Memory B cell (primary cell): ENCODE data around the gene AFF1.

Experiments used
- ATAC-seq: fragments of 150-1000 bp; cut with Tn5 transposase; 2 replicates; pipeline ENCODE4 v1.10.0; 2021; ENCODE audit warnings: low read depth, mild to moderate bottlenecking, moderate library complexity
- DNase-seq, 2 donors: peaks; one replicate each; pipeline ENCODE4 v3.0.0; 2022; ENCODE audit warnings: low spot score in 2 of 2
- H3K27ac Mint-ChIP-seq: one replicate; pipeline ENCODE4 v1.8.0; 2022; ENCODE audit warnings: mild to moderate bottlenecking, moderate library complexity, mixed read lengths
- H3K27me3 Mint-ChIP-seq: one replicate; pipeline ENCODE4 v1.8.0; 2022; ENCODE audit warnings: mixed read lengths
- H3K36me3 Mint-ChIP-seq: one replicate; pipeline ENCODE4 v1.8.0; 2022; ENCODE audit warnings: mild to moderate bottlenecking, mixed read lengths
- H3K4me1 Mint-ChIP-seq: one replicate; pipeline ENCODE4 v1.8.0; 2022; ENCODE audit warnings: mixed read lengths
- H3K4me3 Mint-ChIP-seq: one replicate; pipeline ENCODE4 v1.8.0; 2022; ENCODE audit warnings: mild to moderate bottlenecking, moderate library complexity, mixed read lengths
- H3K9me3 Mint-ChIP-seq: one replicate; pipeline ENCODE4 v1.8.0; 2022; ENCODE audit warnings: mixed read lengths

Gene AFF1

DNA sequence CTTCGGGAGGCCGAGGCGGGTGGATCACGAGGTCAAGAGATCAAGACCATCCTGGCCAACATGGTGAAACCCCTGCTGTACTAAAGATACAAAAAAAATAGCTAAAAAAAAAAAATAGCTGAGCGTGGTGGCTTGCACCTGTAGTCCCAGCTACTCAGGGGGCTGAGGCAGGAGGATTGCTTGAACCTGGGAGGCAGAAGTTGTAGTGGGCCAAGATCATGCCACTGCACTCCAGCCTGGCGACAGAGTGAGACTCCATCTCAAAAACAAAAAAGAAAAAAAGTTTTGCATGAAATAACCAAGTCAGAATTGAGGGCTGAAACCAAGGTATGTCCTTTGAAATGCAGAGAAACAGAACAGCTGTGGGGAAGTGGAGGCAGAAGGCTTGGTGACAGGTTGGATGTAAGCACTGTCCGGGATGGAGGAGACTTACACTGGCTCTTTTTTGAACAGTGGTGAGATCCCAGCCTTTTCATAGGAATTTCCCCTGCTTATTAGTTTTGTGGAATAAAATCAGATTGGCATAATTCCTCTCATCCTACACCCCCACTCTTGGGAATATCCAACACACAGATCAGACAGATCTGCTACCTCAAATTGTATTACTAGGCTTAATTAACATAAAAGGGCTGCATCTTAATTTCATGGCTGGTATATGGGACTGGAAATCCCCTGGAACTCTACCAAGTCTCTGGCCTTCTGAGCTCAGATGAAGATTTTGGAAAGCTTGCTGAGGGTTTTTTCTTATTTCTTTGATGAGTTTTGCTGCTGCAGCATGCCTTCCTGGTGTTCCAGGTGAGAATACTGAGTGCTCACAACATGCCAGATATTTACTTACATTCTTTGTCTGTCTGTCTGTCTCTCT, 23.8 kb upstream of the AFF1 start:
- Mint-ChIP-seq H3K36me3 (no peaks in the 10 kb centered on the region), H3K4me1 (peaks cover 24% of the 10 kb centered on the region), H3K4me3 (no peak overlapping the region), H3K27ac (no peak overlapping the region), H3K27me3 (no peaks in the 10 kb centered on the region), H3K9me3 (no peaks in the 10 kb centered on the region)
- no peak for DNase-seq
- ATAC-seq: peak; percentile 26

DNA sequence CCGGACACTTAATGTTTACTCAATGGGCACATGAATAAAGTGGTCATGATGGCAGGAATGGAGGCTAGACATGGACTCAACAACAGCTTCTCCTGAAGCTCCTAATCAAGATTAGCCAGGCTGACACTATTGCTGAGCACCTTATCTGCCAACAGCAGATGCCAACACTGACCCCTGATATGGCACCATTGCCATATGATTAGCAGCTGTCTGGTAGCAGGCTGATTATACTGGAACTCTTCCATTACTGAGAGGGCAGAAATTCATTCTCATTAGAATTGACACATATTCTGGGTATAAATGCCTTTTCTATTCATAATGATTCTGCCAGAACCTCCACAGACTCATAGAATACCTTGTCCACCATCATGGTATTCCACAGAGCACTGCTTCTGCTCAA, 18.4 kb upstream of the AFF1 start:
- Mint-ChIP-seq H3K27ac (no peak overlapping the region), H3K36me3 (no peaks in the 10 kb centered on the region), H3K9me3 (no peaks in the 10 kb centered on the region), H3K4me3 (no peak overlapping the region), H3K27me3 (no peaks in the 10 kb centered on the region), H3K4me1 (peaks cover 8% of the 10 kb centered on the region)
- DNase-seq (no peak), ATAC-seq (no peak)

DNA sequence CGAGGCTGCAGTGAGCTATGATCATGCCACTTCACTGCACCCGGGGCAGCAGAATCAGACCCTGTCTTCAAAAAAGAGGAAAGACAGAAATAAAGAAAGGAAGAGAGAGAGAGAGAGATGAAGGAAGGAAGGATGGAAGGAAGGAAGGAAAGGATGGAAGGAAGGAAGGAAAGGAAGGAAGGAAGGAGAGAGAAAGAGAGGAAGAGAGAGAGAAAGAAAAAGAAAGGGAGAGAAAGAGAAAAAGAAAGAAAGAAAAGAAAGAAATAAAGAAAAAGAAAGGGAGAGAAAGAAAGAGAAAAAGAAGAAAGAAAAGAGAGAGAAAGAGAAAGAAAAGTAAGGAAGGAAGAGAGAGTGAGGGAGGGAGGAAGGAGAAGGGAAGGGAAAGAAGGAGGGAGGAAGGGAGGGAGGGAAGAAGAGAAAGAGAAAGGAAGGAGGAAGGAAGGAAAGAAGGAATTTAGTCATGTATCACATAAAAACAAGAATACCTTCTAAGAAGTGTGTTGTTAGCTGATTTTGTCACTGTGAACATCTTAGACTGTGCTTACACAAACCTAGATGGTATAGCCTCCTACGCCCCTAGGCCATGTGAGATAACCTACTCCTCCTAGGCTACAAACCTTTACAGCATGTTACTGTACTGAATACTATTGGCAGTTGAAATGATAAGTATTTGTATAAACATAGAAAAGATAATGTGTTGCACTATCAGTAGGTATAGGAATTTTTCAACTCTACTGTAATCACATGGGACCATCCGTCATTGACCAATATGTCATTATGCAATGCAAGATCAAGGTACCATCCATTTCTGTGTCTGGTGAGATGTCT, 17.4 kb upstream of the AFF1 start:
- peaks cover 10% of the 10 kb centered on the region for H3K4me1 Mint-ChIP-seq

DNA sequence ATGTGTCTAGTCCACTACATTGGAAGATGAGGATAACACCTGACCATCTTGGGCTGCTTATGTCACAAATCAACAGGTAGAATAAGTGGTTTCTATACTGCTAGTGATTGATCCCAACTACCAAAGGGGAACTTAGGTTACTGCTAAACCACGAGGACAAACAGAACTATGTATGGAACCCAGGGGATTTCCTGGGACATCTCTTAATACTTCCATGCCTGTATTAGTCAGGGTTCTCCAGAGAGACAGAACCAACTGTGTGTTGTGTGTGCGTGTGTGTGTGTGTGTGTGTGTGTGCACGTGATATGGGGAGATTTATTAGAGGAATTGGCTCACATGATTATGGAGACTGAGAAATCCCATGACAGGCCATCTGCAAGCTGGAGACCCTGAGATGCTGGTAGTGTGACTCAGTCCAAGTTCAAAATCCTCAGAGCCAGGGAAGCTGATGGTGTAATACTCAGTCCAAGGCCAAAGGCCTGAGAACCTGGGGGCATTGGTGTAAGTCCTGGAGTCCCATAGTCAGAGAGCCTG, 16.2 kb upstream of the AFF1 start:
- Mint-ChIP-seq H3K9me3 (no peaks in the 10 kb centered on the region), H3K27ac (no peak overlapping the region), H3K27me3 (no peaks in the 10 kb centered on the region), H3K4me3 (no peak overlapping the region), H3K36me3 (no peaks in the 10 kb centered on the region), H3K4me1 (peaks cover 12% of the 10 kb centered on the region)
- no peak for DNase-seq
- no peak for ATAC-seq

More for the DNA sequence above, 17.4 kb upstream of the AFF1 start:
- H3K27ac Mint-ChIP-seq: no peak overlapping the region
- no peaks in the 10 kb centered on the region for H3K9me3 Mint-ChIP-seq
- no peak for ATAC-seq
- H3K4me3 Mint-ChIP-seq: no peak overlapping the region
- no peaks in the 10 kb centered on the region for H3K36me3 Mint-ChIP-seq
- DNase-seq: no peak
- no peaks in the 10 kb centered on the region for H3K27me3 Mint-ChIP-seq

DNA sequence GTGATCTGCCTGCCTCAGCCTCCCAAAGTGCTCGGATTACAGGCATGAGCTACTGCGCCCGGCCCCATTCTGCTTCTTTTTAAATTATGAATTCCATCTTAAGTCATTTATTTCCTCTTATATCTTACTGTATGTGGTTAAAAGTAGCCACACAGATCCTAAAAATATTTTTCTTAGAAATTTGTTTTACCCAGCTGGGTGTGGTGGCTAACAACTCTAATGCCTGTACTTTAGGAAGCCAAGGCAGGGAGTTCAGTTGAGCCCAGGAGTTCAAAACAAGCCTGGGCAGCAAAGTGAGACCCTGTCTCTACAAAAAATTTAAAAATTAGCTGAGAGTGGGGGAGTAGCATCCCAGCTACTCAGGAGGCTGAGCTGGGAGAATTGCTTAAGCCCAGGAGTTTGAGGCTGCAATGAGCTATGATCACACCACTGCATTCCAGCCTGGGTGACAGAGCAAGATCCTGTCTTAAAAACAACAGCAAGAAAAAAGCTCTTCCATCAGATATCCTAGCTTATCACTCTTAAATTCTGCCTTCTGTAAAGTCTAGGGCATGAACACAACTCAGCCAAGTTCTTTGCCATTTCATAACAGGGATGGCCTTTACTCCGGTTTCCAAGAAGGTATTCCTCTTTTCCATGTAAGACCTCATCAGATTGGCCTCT, 15.1 kb upstream of the AFF1 start:
- Mint-ChIP-seq H3K9me3 (no peaks in the 10 kb centered on the region), H3K4me3 (no peak overlapping the region), H3K27ac (no peak overlapping the region), H3K4me1 (peaks cover 12% of the 10 kb centered on the region), H3K36me3 (no peaks in the 10 kb centered on the region), H3K27me3 (no peaks in the 10 kb centered on the region)
- no peak for ATAC-seq
- DNase-seq: no peak

GRCh38 chr4:86921608-86922252, 13.1 kb upstream of the AFF1 start:
- no peaks in the 10 kb centered on the region for H3K27me3 Mint-ChIP-seq
- no peak overlapping the region for H3K4me3 Mint-ChIP-seq
- DNase-seq (no peak), ATAC-seq (no peak)
- no peak overlapping the region for H3K27ac Mint-ChIP-seq
- H3K36me3 Mint-ChIP-seq: peaks cover 2% of the 10 kb centered on the region
- H3K9me3 Mint-ChIP-seq: no peaks in the 10 kb centered on the region
- H3K4me1 Mint-ChIP-seq: peaks cover 12% of the 10 kb centered on the region

DNA sequence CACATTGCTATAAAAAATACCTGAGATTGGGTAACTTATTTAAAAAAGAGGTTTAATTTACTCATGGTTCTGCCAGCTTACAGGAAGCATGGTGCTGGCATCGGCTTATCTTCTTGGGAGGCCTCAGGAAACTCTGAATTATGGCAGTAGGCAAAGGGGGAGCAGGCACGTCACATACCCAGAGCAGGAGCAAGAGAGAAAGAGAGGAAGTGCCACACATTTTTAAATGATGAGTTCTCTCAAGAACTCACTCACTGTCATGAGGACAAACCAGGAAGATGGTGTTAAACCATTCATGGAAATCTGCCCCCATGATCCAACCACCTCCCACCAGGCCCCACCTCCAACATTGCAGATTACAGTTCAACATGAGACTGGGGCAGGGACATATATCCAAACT, 10.0 kb upstream of the AFF1 start:
- H3K27ac Mint-ChIP-seq: no peak overlapping the region
- H3K4me1 Mint-ChIP-seq: peaks cover 18% of the 10 kb centered on the region
- DNase-seq: no peak
- H3K9me3 Mint-ChIP-seq: no peaks in the 10 kb centered on the region
- no peak overlapping the region for H3K4me3 Mint-ChIP-seq
- no peak for ATAC-seq
- H3K27me3 Mint-ChIP-seq: no peaks in the 10 kb centered on the region
- peaks cover 2% of the 10 kb centered on the region for H3K36me3 Mint-ChIP-seq

DNA sequence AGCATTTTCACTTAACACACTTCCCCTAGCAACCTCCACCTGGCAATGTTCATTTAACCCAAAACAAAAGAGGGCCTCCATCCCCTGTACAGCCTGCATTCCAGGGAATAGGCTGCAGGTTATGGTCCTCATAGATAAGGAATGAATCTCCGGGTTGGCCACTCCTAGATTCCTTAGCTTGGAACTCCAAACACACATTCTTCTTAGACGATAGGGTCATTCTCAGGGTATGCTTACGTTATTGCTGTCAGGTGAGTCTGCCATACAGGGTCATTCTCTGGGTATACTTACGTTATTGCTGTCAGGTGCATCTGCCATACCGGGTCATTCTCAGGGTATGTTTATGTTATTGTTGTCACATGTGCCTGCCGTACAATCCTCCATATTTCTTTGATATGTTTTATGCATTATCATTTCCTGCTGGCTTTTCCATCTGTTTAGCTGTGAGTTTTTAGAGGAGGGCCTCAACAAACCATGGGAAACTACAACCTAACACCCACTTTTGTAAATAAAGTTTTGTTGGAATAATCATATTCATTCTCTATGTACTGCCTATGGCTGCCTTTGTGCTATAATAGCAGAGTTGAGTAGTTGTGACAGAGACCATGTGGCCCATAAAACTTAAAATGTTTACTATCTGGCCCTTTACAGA, 8.2 kb upstream of the AFF1 start:
- Mint-ChIP-seq H3K4me1 (peaks cover 23% of the 10 kb centered on the region), H3K4me3 (no peak overlapping the region), H3K27me3 (no peaks in the 10 kb centered on the region), H3K9me3 (no peaks in the 10 kb centered on the region), H3K27ac (no peak overlapping the region), H3K36me3 (peaks cover 8% of the 10 kb centered on the region)
- ATAC-seq (no peak), DNase-seq (no peak)

GRCh38 chr4:86927843-86928395, 6.9 kb upstream of the AFF1 start:
- peaks cover 8% of the 10 kb centered on the region for H3K36me3 Mint-ChIP-seq
- H3K27me3 Mint-ChIP-seq: no peaks in the 10 kb centered on the region
- H3K9me3 Mint-ChIP-seq: no peaks in the 10 kb centered on the region
- no peak for DNase-seq
- peak overlapping the region; percentile 45 for H3K27ac Mint-ChIP-seq
- peaks cover 20% of the 10 kb centered on the region for H3K4me1 Mint-ChIP-seq
- peak overlapping the region; percentile 0 for H3K4me3 Mint-ChIP-seq
- ATAC-seq: no peak

- Mint-ChIP-seq H3K4me1 (peaks cover 20% of the 10 kb centered on the region), H3K36me3 (peaks cover 8% of the 10 kb centered on the region), H3K4me3 (no peak overlapping the region), H3K27me3 (no peaks in the 10 kb centered on the region), H3K9me3 (no peaks in the 10 kb centered on the region), H3K27ac (peak overlapping the region; percentile 45)
- ATAC-seq (peak; percentile 24), DNase-seq (no peak)
Observed at GRCh38 chr4:86928400-86929255, 6.2 kb upstream of the AFF1 start.

- H3K27ac Mint-ChIP-seq: peak overlapping the region; percentile 88
- ATAC-seq (no peak), DNase-seq (no peak)
- peak overlapping the region; percentile 83 for H3K4me3 Mint-ChIP-seq
- no peaks in the 10 kb centered on the region for H3K27me3 Mint-ChIP-seq
- H3K4me1 Mint-ChIP-seq: peaks cover 26% of the 10 kb centered on the region
- no peaks in the 10 kb centered on the region for H3K9me3 Mint-ChIP-seq
- peaks cover 6% of the 10 kb centered on the region for H3K36me3 Mint-ChIP-seq
Observed at GRCh38 chr4:86934147-86934770, 552 bp upstream of the AFF1 start.

DNA sequence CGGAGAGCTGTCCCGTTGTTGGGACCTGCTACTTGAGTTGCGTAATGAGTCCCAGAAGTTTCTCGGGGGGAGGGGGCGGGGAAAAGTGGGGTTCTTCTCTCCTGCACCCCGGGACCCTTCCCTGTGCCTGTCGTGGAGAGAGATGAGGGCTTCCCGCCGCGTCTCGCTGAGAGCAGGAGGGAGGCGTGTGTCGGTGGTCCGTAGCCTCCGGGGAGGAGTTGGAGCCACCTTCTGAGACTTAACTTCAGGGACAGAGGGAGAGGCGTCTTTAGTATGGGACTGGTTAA, 698 bp downstream of the AFF1 start:
- ATAC-seq (no peak), DNase-seq (no peak)

More for the DNA sequence above, 698 bp downstream of the AFF1 start:
- H3K9me3 Mint-ChIP-seq: no peaks in the 10 kb centered on the region
- peaks cover 4% of the 10 kb centered on the region for H3K36me3 Mint-ChIP-seq
- peaks cover 35% of the 10 kb centered on the region for H3K4me1 Mint-ChIP-seq
- peak overlapping the region; percentile 96 for H3K4me3 Mint-ChIP-seq
- peak overlapping the region; percentile 96 for H3K27ac Mint-ChIP-seq
- no peaks in the 10 kb centered on the region for H3K27me3 Mint-ChIP-seq
